Measurements from ENCODE around the gene PRIM2. TPM values are rescaled to one million over a fixed set of nuclear protein-coding genes. Genes with fewer than 3 reads are reported as not detected.
"Not testable (repeated sequence)": the region's sequence is repeated elsewhere in the genome, so short reads cannot be mapped to it uniquely, and the experiment has no call there.

Gene PRIM2
- total RNA-seq, 1 donor from 2014 or later, result 38.0 TPM

GRCh38 chr6:57475656-57476055 is 158.2 kb downstream of the PRIM2 start:
- H3K27ac Mint-ChIP-seq; H3K4me3 Mint-ChIP-seq; H3K4me1 Mint-ChIP-seq (ENCODE audit: low read depth); intact Hi-C loops (cut with micrococcal nuclease); DNase-seq (ENCODE audit: low spot score); H3K27me3 Mint-ChIP-seq (ENCODE audit: insufficient read depth); H3K36me3 Mint-ChIP-seq (ENCODE audit: low read depth); H3K9me3 Mint-ChIP-seq: not testable (repeated sequence)

- intact Hi-C loops (cut with micrococcal nuclease), result not testable (repeated sequence)
These were observed 162.8 kb downstream of the PRIM2 start for GRCh38 chr6:57480194-57480593.

GRCh38 chr6:57481121-57481520 is 163.7 kb downstream of the PRIM2 start:
- H3K27me3 Mint-ChIP-seq (ENCODE audit: insufficient read depth); H3K36me3 Mint-ChIP-seq (ENCODE audit: low read depth); H3K4me3 Mint-ChIP-seq; DNase-seq (ENCODE audit: low spot score); H3K4me1 Mint-ChIP-seq (ENCODE audit: low read depth); intact Hi-C loops (cut with micrococcal nuclease); H3K27ac Mint-ChIP-seq; H3K9me3 Mint-ChIP-seq: not testable (repeated sequence)

More at GRCh38 chr6:57480194-57480593, 162.8 kb downstream of the PRIM2 start:
- H3K4me1 Mint-ChIP-seq (ENCODE audit: low read depth); H3K4me3 Mint-ChIP-seq; H3K9me3 Mint-ChIP-seq; DNase-seq (ENCODE audit: low spot score); H3K27me3 Mint-ChIP-seq (ENCODE audit: insufficient read depth); H3K27ac Mint-ChIP-seq; H3K36me3 Mint-ChIP-seq (ENCODE audit: low read depth): not testable (repeated sequence)

GRCh38 chr6:57482471-57482870 is 165.0 kb downstream of the PRIM2 start:
- H3K4me3 Mint-ChIP-seq; DNase-seq (ENCODE audit: low spot score); intact Hi-C loops (cut with micrococcal nuclease); H3K27ac Mint-ChIP-seq; H3K27me3 Mint-ChIP-seq (ENCODE audit: insufficient read depth); H3K4me1 Mint-ChIP-seq (ENCODE audit: low read depth); H3K9me3 Mint-ChIP-seq; H3K36me3 Mint-ChIP-seq (ENCODE audit: low read depth): not testable (repeated sequence)

GRCh38 chr6:57486494-57487081 is 169.2 kb downstream of the PRIM2 start:
- H3K36me3 Mint-ChIP-seq (ENCODE audit: low read depth); intact Hi-C loops (cut with micrococcal nuclease); H3K27me3 Mint-ChIP-seq (ENCODE audit: insufficient read depth); H3K27ac Mint-ChIP-seq; H3K4me3 Mint-ChIP-seq; DNase-seq (ENCODE audit: low spot score); H3K9me3 Mint-ChIP-seq; H3K4me1 Mint-ChIP-seq (ENCODE audit: low read depth): not testable (repeated sequence)

GRCh38 chr6:57488551-57488950 is 171.1 kb downstream of the PRIM2 start:
- H3K4me3 Mint-ChIP-seq; H3K4me1 Mint-ChIP-seq (ENCODE audit: low read depth); intact Hi-C loops (cut with micrococcal nuclease); H3K9me3 Mint-ChIP-seq; H3K36me3 Mint-ChIP-seq (ENCODE audit: low read depth); DNase-seq (ENCODE audit: low spot score); H3K27me3 Mint-ChIP-seq (ENCODE audit: insufficient read depth); H3K27ac Mint-ChIP-seq: not testable (repeated sequence)

GRCh38 chr6:57489887-57490286 is 172.5 kb downstream of the PRIM2 start:
- H3K4me1 Mint-ChIP-seq (ENCODE audit: low read depth); H3K4me3 Mint-ChIP-seq; H3K9me3 Mint-ChIP-seq; DNase-seq (ENCODE audit: low spot score); H3K36me3 Mint-ChIP-seq (ENCODE audit: low read depth); H3K27ac Mint-ChIP-seq; intact Hi-C loops (cut with micrococcal nuclease); H3K27me3 Mint-ChIP-seq (ENCODE audit: insufficient read depth): not testable (repeated sequence)

- H3K4me1 Mint-ChIP-seq (ENCODE audit: low read depth); H3K4me3 Mint-ChIP-seq; H3K36me3 Mint-ChIP-seq (ENCODE audit: low read depth); DNase-seq (ENCODE audit: low spot score); intact Hi-C loops (cut with micrococcal nuclease); H3K9me3 Mint-ChIP-seq; H3K27ac Mint-ChIP-seq; H3K27me3 Mint-ChIP-seq (ENCODE audit: insufficient read depth): not testable (repeated sequence)
These were observed 174.4 kb downstream of the PRIM2 start for GRCh38 chr6:57491795-57492194.

GRCh38 chr6:57496251-57496650 is 178.8 kb downstream of the PRIM2 start:
- H3K4me3 Mint-ChIP-seq; H3K4me1 Mint-ChIP-seq (ENCODE audit: low read depth); H3K27me3 Mint-ChIP-seq (ENCODE audit: insufficient read depth); DNase-seq (ENCODE audit: low spot score); H3K27ac Mint-ChIP-seq; H3K36me3 Mint-ChIP-seq (ENCODE audit: low read depth); H3K9me3 Mint-ChIP-seq; intact Hi-C loops (cut with micrococcal nuclease): not testable (repeated sequence)

GRCh38 chr6:57500368-57501021 is 183.1 kb downstream of the PRIM2 start:
- H3K36me3 Mint-ChIP-seq (ENCODE audit: low read depth); H3K4me1 Mint-ChIP-seq (ENCODE audit: low read depth); H3K4me3 Mint-ChIP-seq; H3K27ac Mint-ChIP-seq; H3K27me3 Mint-ChIP-seq (ENCODE audit: insufficient read depth); intact Hi-C loops (cut with micrococcal nuclease); H3K9me3 Mint-ChIP-seq; DNase-seq (ENCODE audit: low spot score): not testable (repeated sequence)

- DNase-seq (ENCODE audit: low spot score); intact Hi-C loops (cut with micrococcal nuclease); H3K27me3 Mint-ChIP-seq (ENCODE audit: insufficient read depth); H3K9me3 Mint-ChIP-seq; H3K4me3 Mint-ChIP-seq; H3K4me1 Mint-ChIP-seq (ENCODE audit: low read depth); H3K27ac Mint-ChIP-seq; H3K36me3 Mint-ChIP-seq (ENCODE audit: low read depth): not testable (repeated sequence)
These were observed 185.0 kb downstream of the PRIM2 start for GRCh38 chr6:57502387-57502786.

GRCh38 chr6:57505251-57505650 is 187.8 kb downstream of the PRIM2 start:
- H3K9me3 Mint-ChIP-seq; H3K27me3 Mint-ChIP-seq (ENCODE audit: insufficient read depth); H3K4me3 Mint-ChIP-seq; H3K36me3 Mint-ChIP-seq (ENCODE audit: low read depth); H3K27ac Mint-ChIP-seq; intact Hi-C loops (cut with micrococcal nuclease); DNase-seq (ENCODE audit: low spot score); H3K4me1 Mint-ChIP-seq (ENCODE audit: low read depth): not testable (repeated sequence)

GRCh38 chr6:57510390-57510789 is 193.0 kb downstream of the PRIM2 start:
- H3K27ac Mint-ChIP-seq; intact Hi-C loops (cut with micrococcal nuclease); DNase-seq (ENCODE audit: low spot score); H3K36me3 Mint-ChIP-seq (ENCODE audit: low read depth); H3K4me3 Mint-ChIP-seq; H3K4me1 Mint-ChIP-seq (ENCODE audit: low read depth); H3K9me3 Mint-ChIP-seq; H3K27me3 Mint-ChIP-seq (ENCODE audit: insufficient read depth): not testable (repeated sequence)

- H3K36me3 Mint-ChIP-seq (ENCODE audit: low read depth); intact Hi-C loops (cut with micrococcal nuclease); H3K4me1 Mint-ChIP-seq (ENCODE audit: low read depth); H3K9me3 Mint-ChIP-seq; H3K27me3 Mint-ChIP-seq (ENCODE audit: insufficient read depth); H3K4me3 Mint-ChIP-seq; DNase-seq (ENCODE audit: low spot score); H3K27ac Mint-ChIP-seq: not testable (repeated sequence)
These were observed 197.7 kb downstream of the PRIM2 start for GRCh38 chr6:57515171-57515570.

Measured in activated T-helper 1 cell treated with anti-CD3 and anti-CD28 coated beads, Interleukin-12 subunit alpha, Interleukin-12 subunit beta, Interleukin-2, Interleukin-4 antibody, amounts not matched to agents 30 ng/mL and 10 ng/mL and 1 ng/mL, durations not matched to agents 14 hours and 24 hours and 36 hours (primary cell).